ENCODE results near the gene TLCD3B. TPM values are rescaled to one million over a fixed set of nuclear protein-coding genes. Genes with fewer than 3 reads are reported as not detected.

Gene TLCD3B
- total and polyA plus RNA-seq, 9 of the 15 experiments (the other 6 are each of a cell fraction or from before 2014, with no cell fraction given) = 0.10 to 0.52 (median 0.23) TPM; not detected in 4

GRCh38 chr16:29995911-29996765 lies 34.9 kb downstream of the TLCD3B start, which contains the start of gene INO80E (continued):
- TF ChIP-seq ZFP36 (IDR thresholded peaks at IDR 0.05; ENCODE audit: low read depth, low read length, partially characterized antibody) = no peak
- no peak for TF ChIP-seq YBX1 (IDR thresholded peaks at IDR 0.05)
- peak in 1 of 2 experiments; percentile 78; a peak in 2 of 4 replicates for TF ChIP-seq ZNF639 (CRISPR knock-in tag; conservative IDR thresholded peaks at IDR 0.05 in 1 of 2, IDR thresholded peaks at IDR 0.05 in 1 of 2)
- no peak for TF ChIP-seq ZFP91 (CRISPR knock-in tag; IDR thresholded peaks at IDR 0.05)
- TF ChIP-seq TEAD1 (CRISPR knock-in tag; IDR thresholded peaks at IDR 0.05) = peak in 1 of 2 experiments; percentile 69; a peak in 1 of 4 replicates
- TF ChIP-seq AFF1 (IDR thresholded peaks at IDR 0.05; ENCODE audit: low read depth in 1 of 2, partially characterized antibody in 2 of 2) = peak in 1 of 2 experiments; percentile 95
- no peak for TF ChIP-seq ZNF282 (CRISPR knock-in tag; IDR thresholded peaks at IDR 0.05)
- no peak for TF ChIP-seq ZNF778 (CRISPR knock-in tag; IDR thresholded peaks at IDR 0.05)
- TF ChIP-seq ZFP1 (CRISPR knock-in tag; IDR thresholded peaks at IDR 0.05) = no peak
- TF ChIP-seq MBD2 (IDR thresholded peaks at IDR 0.05; ENCODE audit: borderline replicate concordance, low read depth) = peak; percentile 73
- no peak for TF ChIP-seq ZNF398 (CRISPR knock-in tag; IDR thresholded peaks at IDR 0.05)
- peak; percentile 88 to 97 (median 95) for TF ChIP-seq YY1 (IDR thresholded peaks at IDR 0.05; ENCODE audit: borderline replicate concordance in 1 of 3, control insufficient read depth in 1 of 3, extremely low read depth in 1 of 3, insufficient read depth in 3 of 3, insufficient read length in 1 of 3, insufficient replicate concordance in 2 of 3, low read depth in 1 of 3, low read length in 2 of 3)
- TF ChIP-seq ZNF133 (CRISPR knock-in tag; IDR thresholded peaks at IDR 0.05) = no peak
- TF ChIP-seq MECOM (CRISPR knock-in tag; IDR thresholded peaks at IDR 0.05) = no peak

All from K562 (cell line).